Loucy (cell line): Measurements from ENCODE around the gene SCYGR6.
A peak's percentile ranks its signal among the peaks of the same experiment; 100 is the strongest.

Experiments
- CTCF ChIP-seq: fragments of 200-600 bp; sonication (generic); conservative IDR thresholded peaks from 2 replicates; pipeline ENCODE4 v1.5.1; 2014; ENCODE audit warnings: mild to moderate bottlenecking, antibody characterized with exemption, low read length
- EZH2phosphoT487 ChIP-seq: fragments of 200-600 bp; IDR thresholded peaks from 2 replicates; pipeline ENCODE4 v1.6.1; 2018; ENCODE audit warnings: antibody characterized with exemption, mild to moderate bottlenecking, moderate library complexity, borderline replicate concordance

GRCh38 chr2:227774011-227774624, 49.6 kb upstream of the SCYGR6 start:
- peak; percentile 33; the same call in 1 of the 2 replicates for TF ChIP-seq CTCF
- no peak for TF ChIP-seq EZH2phosphoT487
